Tibial artery (tissue), 4 donors: ENCODE results near the gene FAT3.
A peak's percentile ranks its signal among the peaks of the same experiment; 100 is the strongest.

ENCODE experiments used
- DNase-seq, 2 donors: peaks; one replicate each; pipeline ENCODE4 v3.0.0-alpha.2; 2019
- H3K27ac ChIP-seq, 2 donors: fragments of 200-600 bp; sonication (generic) in 1 of 2; 1 replicate in 1 of 2; 2 replicates in 1 of 2; pipeline ENCODE4 v1.5.1; 2018 to 2019; ENCODE audit warnings: mild to moderate bottlenecking in 1 of 2
- H3K27me3 ChIP-seq, 2 donors: fragments of 200-600 bp; sonication (generic) in 1 of 2; one replicate each; pipeline versions ENCODE4 v1.5.1 to v1.6.0; 2016 to 2019
- H3K36me3 ChIP-seq, 3 donors: fragments of 200-600 bp; sonication (generic) in 2 of 3; one replicate each; pipeline ENCODE4 v1.5.1; 2016 to 2019; ENCODE audit warnings: mild to moderate bottlenecking in 2 of 3
- H3K4me1 ChIP-seq, 4 donors: fragments of 200-600 bp; sonication (generic) in 2 of 4; 1 replicate in 3 of 4; 2 replicates in 1 of 4; pipeline ENCODE4 v1.5.1; 2016 to 2019
- H3K4me3 ChIP-seq, 2 donors: fragments of 200-600 bp; sonication (generic) in 1 of 2; 1 replicate in 1 of 2; 2 replicates in 1 of 2; pipeline ENCODE4 v1.5.1; 2018 to 2019; ENCODE audit warnings: mild to moderate bottlenecking in 2 of 2
- H3K9me3 ChIP-seq, 3 donors: fragments of 200-600 bp; sonication (generic) in 1 of 3; one replicate each; pipeline ENCODE4 v1.5.1; 2016 to 2019
- intact Hi-C: fragments of 100-400 bp; cut with DNase I; formaldehyde crosslinking; loops from one replicate; pipeline ENCODE4 v1.15.0; 2023; ENCODE audit warnings: low total_unique reads
- TF ChIP-seq, protein P1 (sequence below), 2 experiments: fragments of 200-600 bp in 1 of 2; fragments of 450-650 bp in 1 of 2; IDR thresholded peaks; one replicate each; pipeline ENCODE4 v1.5.1; 2017 to 2019; ENCODE audit warnings: antibody characterized with exemption in 2 of 2, mild to moderate bottlenecking in 1 of 2, moderate library complexity in 1 of 2

FAT3 gene

DNA sequence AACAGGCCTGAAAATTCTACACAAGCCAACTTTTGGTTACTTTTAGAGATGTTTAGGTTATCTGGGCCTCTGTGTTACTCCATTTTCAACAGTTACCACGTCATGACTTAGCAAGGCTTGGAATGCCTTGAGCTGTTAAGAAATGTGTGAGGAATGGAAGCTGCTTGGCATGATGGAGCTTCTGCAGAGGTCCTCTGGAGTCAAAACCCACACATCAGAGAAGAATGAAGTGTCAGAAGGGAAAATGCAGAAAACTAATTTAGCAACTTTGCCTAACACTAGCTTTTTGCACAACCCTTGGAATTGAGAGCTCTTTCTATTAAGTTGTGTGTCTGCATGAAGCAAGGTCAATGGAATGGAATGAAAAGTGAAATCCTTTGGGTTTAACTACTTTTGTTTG is 27.4 kb downstream of the FAT3 start:
- H3K4me1 ChIP-seq = peaks cover 0 to 48% (median 5%) of the 10 kb centered on the region in 4 donors
- no peak overlapping the region for H3K4me3 ChIP-seq
- no peaks in the 10 kb centered on the region for H3K9me3 ChIP-seq
- DNase-seq = no peak
- H3K27ac ChIP-seq = peak overlapping the region in 1 of 2 donors; percentile 50
- intact Hi-C loops = no loop called here
- TF ChIP-seq, protein P1, sequence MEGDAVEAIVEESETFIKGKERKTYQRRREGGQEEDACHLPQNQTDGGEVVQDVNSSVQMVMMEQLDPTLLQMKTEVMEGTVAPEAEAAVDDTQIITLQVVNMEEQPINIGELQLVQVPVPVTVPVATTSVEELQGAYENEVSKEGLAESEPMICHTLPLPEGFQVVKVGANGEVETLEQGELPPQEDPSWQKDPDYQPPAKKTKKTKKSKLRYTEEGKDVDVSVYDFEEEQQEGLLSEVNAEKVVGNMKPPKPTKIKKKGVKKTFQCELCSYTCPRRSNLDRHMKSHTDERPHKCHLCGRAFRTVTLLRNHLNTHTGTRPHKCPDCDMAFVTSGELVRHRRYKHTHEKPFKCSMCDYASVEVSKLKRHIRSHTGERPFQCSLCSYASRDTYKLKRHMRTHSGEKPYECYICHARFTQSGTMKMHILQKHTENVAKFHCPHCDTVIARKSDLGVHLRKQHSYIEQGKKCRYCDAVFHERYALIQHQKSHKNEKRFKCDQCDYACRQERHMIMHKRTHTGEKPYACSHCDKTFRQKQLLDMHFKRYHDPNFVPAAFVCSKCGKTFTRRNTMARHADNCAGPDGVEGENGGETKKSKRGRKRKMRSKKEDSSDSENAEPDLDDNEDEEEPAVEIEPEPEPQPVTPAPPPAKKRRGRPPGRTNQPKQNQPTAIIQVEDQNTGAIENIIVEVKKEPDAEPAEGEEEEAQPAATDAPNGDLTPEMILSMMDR (IDR thresholded peaks at IDR 0.05) = no peak
- no peaks in the 10 kb centered on the region for H3K36me3 ChIP-seq
- H3K27me3 ChIP-seq = no peaks in the 10 kb centered on the region

DNA sequence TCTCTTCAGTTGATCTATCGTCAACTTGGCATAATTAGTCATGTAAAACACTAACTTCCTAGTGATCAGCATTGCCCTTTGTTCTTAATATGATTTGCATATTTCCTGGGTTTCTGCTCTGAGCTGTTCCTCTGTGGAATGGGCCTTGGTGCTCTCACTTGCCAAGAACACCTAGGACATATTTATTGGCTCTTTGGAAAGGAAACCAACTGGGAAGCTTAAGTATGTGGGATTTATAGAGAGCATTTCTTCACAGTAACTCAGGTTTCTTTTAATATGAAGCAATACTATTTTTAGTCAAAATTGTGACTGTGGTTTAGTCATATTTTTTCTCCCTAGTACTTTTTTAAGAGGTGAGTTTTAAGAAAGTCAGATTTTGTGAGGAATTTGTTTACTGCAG is 28.8 kb downstream of the FAT3 start:
- Histone ChIP-seq H3K36me3 (no peaks in the 10 kb centered on the region), H3K27ac (peak overlapping the region; percentile 23 to 50), H3K4me1 (peaks cover 0 to 48% (median 5%) of the 10 kb centered on the region in 4 donors), H3K27me3 (no peaks in the 10 kb centered on the region), H3K9me3 (no peaks in the 10 kb centered on the region), H3K4me3 (no peak overlapping the region)
- TF ChIP-seq, protein P1 (IDR thresholded peaks at IDR 0.05) = no peak
- intact Hi-C loops = no loop called here
- no peak for DNase-seq

DNA sequence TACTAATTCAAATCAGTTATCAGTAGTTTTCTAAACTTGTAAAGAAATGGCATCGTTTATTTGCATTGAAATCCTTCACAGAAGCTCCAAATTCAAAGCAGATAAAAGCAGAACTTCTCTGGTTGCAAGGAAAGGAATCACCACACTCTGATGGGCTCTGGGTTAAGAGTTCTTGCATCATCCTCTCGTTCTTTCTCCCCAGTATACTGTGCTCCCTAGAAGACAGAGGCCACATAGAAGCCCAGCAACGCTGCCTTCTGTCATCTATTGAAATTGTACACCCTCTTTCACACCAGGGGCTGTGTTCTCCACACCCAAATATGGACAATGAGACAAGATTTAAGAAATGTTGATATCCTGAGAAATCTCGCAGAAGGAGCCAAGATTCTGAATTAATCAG is 29.3 kb downstream of the FAT3 start:
- peaks cover 0 to 48% (median 5%) of the 10 kb centered on the region in 4 donors for H3K4me1 ChIP-seq
- H3K9me3 ChIP-seq = no peaks in the 10 kb centered on the region
- DNase-seq = no peak
- H3K4me3 ChIP-seq = no peak overlapping the region
- peak overlapping the region; percentile 21 to 50 for H3K27ac ChIP-seq
- intact Hi-C loops = no loop called here
- H3K36me3 ChIP-seq = no peaks in the 10 kb centered on the region
- no peaks in the 10 kb centered on the region for H3K27me3 ChIP-seq
- TF ChIP-seq, protein P1 (IDR thresholded peaks at IDR 0.05) = no peak

DNA sequence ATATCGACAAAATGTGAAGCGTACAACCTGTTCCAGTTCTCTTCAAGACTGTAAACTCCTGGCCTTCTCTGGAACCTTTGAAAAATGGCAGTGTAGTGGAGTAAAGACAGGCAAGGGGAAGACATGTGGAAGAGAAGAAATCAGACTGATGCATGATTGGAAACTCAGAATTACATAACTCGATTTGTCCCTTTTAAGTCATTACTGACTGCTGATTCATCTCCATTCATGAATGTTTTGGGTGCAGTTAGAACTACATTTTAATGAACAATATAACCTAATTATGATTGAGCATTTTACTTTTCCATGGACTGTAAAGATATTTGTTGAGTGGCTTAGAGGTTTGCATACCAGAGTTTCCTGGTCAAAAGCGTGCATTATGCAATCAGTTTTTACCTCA is 32.9 kb downstream of the FAT3 start:
- no peak for DNase-seq
- Histone ChIP-seq H3K27ac (no peak overlapping the region), H3K9me3 (no peaks in the 10 kb centered on the region), H3K4me3 (no peak overlapping the region), H3K27me3 (no peaks in the 10 kb centered on the region), H3K36me3 (no peaks in the 10 kb centered on the region), H3K4me1 (peaks cover 0 to 43% (median 2%) of the 10 kb centered on the region in 4 donors)
- intact Hi-C loops = no loop called here
- TF ChIP-seq, protein P1 (IDR thresholded peaks at IDR 0.05) = no peak

DNA sequence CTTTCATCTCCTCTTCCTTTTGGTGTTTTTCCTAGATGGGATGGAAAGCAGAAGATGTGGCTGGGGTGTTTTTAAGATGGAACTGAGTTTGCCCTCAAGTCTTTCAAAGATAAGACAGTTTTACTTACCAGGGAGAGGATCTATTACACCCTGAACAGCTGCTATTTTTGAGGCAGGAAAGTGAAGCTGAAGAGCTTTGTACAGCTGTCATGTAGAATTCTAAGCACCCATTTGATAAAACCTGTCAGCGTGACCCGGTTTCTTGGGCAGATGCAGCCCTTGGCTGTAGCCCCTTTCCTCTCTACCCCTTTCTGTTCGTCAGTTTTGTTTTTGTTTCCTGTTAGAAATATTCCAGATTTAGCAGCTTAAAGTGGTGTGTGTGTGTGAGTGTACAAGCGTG is 35.2 kb downstream of the FAT3 start:
- Histone ChIP-seq H3K9me3 (no peaks in the 10 kb centered on the region), H3K27me3 (no peaks in the 10 kb centered on the region), H3K36me3 (no peaks in the 10 kb centered on the region), H3K4me3 (no peak overlapping the region), H3K27ac (no peak overlapping the region), H3K4me1 (peaks cover 0 to 24% (median 0%) of the 10 kb centered on the region in 4 donors)
- TF ChIP-seq, protein P1 (IDR thresholded peaks at IDR 0.05) = no peak
- intact Hi-C loops = no loop called here
- no peak for DNase-seq

DNA sequence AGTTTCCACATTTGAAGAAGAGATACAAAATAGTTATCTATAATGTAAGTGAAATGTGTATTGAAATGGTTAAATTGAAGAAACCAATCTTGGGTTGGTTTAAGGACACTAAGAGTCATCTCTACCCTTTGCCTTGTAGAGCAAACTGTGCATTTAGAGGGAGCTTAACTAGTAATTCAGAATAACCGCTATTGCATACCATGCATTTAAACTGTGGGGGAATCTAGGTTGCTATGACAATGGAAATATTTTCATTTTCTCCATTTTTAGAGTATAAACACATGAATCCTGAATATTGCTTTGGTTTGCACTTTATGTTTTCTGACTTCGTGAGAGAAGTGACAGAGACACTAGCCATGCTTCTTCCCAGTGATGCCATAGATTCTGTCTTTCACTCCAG is 39.7 kb downstream of the FAT3 start:
- no peaks in the 10 kb centered on the region for H3K36me3 ChIP-seq
- TF ChIP-seq, protein P1 (IDR thresholded peaks at IDR 0.05) = no peak
- H3K4me3 ChIP-seq = no peak overlapping the region
- H3K4me1 ChIP-seq = peaks cover 0 to 33% (median under 1%) of the 10 kb centered on the region in 4 donors
- no peak overlapping the region for H3K27ac ChIP-seq
- no peaks in the 10 kb centered on the region for H3K27me3 ChIP-seq
- H3K9me3 ChIP-seq = no peaks in the 10 kb centered on the region
- intact Hi-C loops = no loop called here
- DNase-seq = no peak
